HG03469 (cell line): ENCODE measurements around the gene CFD.
"Not testable (repeated sequence)": the region's sequence is repeated elsewhere in the genome, so short reads cannot be mapped to it uniquely, and the experiment has no call there.

Experiments used
- ATAC-seq: cut with Tn5 transposase; IDR thresholded peaks from one replicate; pipeline ENCODE4 v1.9.1; 2021; ENCODE audit warnings: mild to moderate bottlenecking, moderate library complexity, moderate number of reproducible peaks; ENCODE audit not compliant: unreplicated experiment

Gene CFD

DNA sequence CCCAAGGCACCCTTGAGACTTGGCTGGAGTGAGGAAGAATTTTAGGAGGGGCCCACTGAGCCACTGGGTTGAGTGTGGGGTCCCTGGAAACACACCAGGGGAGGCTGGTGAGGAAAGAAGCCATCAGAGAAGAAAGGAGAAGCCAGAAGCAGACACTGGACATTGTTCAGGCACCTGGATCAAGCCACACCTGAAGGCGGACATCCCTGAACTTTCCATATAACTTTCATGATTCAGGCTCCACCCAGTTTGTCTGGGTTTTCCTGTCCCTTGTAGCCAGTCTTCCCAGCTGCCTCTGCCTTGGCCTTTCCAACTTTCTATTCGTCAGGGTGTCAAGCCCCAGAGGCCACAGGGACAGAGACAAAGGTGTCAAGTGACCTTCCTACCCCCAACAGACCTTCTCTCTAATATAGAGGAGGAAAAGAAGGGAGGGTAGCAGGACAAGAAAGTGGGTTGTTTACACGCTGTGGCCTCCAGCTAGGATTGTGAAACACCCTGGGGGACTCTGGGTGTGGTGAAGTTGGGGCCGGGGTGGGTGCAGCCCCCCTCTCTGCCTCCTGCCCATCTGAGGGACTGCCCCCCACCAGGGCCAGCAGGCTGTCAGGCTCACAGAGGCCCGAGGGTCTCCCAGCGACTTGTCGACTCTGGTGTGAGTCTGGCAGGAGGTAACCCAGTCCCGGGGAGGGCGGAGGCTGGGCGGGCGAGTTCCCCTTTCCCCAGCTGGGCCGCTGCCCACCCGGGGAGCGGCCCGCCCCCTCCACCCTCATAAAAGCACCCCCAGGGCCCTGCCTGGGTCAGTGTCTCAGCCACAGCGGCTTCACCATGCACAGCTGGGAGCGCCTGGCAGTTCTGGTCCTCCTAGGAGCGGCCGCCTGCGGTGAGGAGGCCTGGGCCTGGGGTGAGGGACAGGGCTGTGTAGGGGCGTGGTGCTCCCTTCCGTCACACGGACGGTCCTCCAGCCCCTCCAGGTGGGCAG lies at the start of gene CFD:
CFD (plus strand) TSS at position 797 of the 976 bp plus-strand sequence; CDS start at position 823, 26 bp downstream.
- no peak for ATAC-seq

DNA sequence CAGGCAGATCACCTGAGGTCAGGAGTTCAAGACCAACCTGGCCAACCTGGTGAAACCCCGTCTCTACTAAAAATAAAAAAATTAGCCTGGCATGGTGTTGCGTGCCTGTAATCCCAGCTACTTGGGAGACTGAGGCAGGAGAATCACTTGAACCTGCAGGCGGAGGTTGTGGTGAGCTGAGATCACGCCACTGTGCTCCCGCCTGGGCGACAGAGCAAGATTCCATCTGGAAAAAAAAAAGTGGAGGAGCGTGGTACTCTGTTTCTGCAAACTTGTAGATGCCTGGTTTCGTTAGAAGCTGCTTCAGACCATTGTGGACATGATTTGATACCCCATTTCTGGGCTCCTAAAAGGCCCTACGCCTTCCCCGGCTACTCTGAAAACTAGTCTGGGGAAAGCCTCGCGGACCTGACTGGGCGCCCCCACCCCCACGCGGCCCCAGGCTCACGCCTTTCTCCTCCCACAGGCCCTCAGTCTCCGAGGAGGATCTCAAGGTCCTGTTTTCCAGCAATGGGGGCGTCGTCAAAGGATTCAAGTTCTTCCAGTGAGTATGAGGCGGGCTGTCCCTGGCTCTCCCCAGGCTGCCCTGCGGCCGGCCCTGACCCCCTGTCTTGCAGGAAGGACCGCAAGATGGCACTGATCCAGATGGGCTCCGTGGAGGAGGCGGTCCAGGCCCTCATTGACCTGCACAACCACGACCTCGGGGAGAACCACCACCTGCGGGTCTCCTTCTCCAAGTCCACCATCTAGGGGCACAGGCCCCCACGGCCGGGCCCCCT lies 49.2 kb upstream of the CFD start:
- no peak for ATAC-seq

DNA sequence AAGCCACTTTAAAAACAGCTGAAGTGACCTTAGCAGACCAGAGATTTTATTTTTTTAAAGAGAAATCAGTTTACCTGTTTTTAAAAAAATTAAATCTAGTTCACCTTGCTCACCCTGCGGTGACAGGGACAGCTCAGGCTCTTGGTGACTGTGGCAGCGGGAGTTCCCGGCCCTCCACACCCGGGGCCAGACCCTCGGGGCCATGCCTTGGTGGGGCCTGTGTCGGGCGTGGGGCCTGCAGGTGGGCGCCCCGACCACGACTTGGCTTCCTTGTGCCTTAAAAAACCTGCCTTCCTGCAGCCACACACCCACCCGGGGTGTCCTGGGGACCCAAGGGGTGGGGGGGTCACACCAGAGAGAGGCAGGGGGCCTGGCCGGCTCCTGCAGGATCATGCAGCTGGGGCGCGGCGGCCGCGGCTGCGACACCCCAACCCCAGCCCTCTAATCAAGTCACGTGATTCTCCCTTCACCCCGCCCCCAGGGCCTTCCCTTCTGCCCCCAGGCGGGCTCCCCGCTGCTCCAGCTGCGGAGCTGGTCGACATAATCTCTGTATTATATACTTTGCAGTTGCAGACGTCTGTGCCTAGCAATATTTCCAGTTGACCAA lies 48.5 kb upstream of the CFD start:
- ATAC-seq: no peak

DNA sequence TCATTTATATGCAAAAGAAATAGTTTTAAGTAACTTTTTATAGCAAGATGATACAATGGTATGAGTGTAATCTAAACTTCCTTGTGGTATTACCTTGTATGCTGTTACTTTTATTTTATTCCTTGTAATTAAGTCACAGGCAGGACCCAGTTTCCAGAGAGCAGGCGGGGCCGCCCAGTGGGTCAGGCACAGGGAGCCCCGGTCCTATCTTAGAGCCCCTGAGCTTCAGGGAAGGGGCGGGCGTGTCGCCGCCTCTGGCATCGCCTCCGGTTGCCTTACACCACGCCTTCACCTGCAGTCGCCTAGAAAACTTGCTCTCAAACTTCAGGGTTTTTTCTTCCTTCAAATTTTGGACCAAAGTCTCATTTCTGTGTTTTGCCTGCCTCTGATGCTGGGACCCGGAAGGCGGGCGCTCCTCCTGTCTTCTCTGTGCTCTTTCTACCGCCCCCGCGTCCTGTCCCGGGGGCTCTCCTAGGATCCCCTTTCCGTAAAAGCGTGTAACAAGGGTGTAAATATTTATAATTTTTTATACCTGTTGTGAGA lies 47.9 kb upstream of the CFD start:
- no peak for ATAC-seq

DNA sequence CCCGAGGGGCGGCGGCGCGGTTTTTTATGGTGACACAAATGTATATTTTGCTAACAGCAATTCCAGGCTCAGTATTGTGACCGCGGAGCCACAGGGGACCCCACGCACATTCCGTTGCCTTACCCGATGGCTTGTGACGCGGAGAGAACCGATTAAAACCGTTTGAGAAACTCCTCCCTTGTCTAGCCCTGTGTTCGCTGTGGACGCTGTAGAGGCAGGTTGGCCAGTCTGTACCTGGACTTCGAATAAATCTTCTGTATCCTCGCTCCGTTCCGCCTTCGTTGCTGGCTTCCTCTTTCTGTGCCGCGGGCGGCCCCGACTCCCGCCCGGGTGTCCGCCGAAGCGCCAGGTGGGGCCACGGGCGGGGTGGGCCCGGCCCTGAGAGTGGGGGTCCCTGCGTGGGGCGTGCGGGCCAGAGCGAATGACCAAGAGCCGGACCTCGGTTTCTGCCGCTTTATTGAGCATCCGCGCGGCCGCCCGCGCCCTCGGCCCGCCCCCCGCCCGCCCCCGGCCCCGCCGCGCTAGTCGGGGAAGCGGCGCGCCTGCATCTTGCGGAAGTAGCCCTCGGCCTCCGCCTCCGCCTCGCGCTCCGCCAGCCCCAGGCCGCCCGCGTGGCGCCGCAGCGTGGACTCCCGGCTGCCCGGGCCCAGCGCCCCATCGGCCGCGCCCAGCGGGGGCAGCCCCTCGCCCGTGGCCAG lies 47.3 kb upstream of the CFD start:
- ATAC-seq: no peak

DNA sequence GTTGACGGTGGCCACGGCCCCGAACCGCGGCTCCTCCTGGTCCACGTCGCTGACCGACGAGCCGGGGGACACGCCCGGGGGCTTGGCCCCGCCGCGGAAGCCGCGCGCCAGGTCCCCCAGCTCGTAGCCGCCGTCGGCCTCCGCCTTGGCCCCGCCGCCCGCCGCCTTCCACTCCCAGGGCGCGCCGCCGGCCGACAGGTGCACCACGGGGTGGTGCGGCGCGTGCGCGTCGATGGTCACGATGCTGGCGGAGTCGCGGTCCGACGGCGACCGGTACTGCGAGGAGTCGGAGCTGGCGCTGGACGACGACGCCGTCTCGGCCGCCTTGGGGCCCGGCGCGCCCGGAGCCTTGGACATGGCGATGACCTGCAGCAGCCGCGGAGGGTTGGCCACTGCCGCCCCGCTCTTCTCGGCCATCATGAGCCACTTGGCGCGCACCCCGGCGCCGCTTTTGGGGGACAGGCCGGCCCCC lies 46.7 kb upstream of the CFD start:
- no peak for ATAC-seq

GRCh38 chr19:813219-814151 lies 46.0 kb upstream of the CFD start:
- ATAC-seq: no peak

DNA sequence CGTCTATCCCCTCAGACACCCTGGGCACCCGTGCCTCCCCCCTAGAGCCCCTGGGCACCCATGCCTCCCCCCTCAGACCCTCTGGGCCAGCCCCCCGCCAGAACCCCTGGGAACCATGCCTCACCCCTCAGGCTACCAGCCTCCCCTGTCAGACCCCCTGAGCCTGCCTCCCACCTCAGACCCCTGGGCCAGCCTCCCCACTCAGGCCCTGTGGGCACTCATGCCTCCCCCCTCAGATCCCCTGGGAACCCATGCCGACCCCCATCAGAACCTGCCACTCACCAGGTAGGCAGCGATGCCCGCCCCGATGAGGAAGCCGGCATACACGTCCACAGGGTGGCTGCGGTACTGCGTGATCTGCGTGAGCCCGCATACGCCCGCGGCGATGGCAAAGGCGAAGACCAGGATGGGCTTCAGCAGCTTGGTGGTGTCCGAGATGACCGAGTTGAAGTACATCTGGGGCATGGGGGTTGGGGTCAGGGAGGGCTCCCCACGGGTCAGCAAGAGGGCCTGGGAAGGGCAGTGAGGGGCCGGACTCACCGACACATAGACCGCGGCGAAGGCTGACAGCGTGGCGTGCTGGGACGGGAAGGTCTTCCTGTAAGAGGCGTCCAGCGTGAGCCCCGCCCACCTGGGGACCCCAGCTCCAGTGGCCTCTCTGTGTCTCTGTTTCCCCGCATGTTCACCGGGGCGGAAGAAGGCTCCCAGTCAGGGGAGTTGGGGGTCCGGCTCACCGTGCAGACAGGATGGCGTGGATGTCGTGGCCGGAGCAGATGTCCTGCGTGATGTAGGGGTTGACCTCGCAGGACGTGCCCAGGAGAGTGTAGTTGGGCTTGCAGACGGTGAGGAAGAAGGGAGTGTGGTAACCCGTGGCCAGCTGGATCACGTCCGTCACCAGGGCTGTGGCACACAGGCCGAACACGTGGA lies 45.0 kb upstream of the CFD start:
- no peak for ATAC-seq

DNA sequence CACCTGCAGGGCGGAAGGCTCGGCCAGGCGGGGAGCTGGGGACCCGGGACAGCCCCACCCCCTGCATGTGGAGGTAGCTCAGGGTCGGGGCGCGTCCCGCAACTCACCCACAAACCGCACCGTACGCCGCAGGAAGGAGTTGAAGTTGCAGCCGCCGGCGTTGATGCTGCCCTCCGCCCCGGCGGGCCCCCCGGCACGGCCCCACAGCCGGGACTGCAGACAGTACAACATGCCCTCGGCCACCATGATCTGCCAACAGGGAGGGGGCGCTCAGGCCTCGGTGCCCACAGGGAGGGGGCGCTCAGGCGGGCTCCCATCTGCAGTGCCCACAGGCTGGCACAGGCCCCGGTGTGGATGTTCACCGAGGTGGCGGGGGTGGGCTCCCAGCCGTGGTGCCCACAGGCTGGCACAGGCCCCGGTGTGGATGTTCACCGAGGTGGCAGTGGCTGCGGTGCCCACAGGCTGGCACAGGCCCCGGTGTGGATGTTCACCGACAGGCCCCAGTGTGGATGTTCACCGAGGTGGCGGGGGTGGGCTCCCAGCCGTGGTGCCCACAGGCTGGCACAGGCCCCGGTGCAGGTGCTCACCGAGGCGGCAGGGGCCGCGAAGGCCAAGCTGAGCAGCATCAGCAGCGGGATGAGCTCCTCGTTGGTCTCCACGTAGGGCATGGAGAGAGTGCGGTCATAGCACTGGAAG lies 44.2 kb upstream of the CFD start:
- no peak for ATAC-seq

DNA sequence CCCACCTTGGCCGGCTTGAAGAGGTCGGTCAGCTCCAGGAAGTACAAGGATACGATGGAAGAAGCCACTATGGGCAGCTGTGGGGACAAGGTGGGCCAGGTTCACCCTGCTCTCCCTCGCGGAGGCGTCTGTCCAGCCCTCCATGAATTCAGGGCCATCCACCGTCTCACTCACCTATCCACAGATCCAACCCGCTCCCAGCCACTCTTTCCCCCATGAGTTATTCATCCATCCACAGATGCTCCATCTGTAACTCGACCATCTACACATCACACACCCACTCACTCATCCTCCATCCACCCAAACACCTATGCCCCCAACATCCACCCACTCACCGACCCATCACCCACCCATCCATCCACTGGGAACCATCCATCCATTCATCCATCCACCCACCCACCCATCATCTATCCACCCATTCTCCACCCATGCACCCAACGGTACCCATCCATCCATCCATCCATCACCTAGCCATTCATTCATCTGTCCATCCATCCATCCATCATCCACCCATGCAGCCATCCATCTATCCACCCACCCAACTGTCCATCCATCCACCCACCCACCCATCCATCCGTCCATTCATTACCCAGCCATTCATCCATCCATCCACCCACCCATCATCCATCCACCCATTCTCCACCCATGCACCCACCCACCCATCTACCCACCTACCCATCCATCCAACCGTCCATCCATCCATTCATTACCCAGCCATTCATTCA lies 43.5 kb upstream of the CFD start:
- ATAC-seq: no peak

DNA sequence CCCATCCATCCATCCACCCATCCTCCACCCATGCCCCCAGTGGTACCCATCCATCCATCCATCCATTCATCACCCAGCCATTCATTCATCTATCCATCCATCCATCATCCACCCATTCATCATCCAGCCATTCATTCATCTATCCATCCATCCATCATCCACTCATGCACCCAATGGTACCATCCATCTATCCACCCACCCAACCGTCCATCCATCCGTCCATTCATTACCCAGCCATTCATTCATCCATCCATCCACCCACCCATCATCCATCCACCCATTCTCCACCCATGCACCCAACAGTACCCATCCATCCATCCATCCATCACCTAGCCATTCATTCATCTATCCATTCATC lies 43.0 kb upstream of the CFD start:
- ATAC-seq: no peak

DNA sequence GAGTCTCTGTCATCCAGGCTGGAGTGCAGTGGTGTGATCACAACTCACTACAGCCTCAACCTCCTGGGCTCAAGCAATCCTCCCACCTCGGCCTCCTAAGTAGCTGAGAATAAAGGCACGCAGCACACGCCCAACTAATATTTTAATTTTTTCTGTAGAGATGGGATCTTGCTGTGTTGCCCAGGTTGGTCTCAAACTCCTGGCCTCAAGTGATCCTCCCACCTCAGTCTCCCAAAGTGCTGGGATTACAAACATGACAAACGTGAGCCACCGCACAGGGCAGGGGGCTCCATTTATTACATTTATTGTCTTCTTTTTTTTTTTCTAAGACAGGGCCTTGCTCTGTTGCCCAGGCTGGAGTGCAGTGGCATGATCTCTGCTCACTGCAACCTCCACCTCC lies 39.3 kb upstream of the CFD start:
- not testable (repeated sequence) for ATAC-seq

DNA sequence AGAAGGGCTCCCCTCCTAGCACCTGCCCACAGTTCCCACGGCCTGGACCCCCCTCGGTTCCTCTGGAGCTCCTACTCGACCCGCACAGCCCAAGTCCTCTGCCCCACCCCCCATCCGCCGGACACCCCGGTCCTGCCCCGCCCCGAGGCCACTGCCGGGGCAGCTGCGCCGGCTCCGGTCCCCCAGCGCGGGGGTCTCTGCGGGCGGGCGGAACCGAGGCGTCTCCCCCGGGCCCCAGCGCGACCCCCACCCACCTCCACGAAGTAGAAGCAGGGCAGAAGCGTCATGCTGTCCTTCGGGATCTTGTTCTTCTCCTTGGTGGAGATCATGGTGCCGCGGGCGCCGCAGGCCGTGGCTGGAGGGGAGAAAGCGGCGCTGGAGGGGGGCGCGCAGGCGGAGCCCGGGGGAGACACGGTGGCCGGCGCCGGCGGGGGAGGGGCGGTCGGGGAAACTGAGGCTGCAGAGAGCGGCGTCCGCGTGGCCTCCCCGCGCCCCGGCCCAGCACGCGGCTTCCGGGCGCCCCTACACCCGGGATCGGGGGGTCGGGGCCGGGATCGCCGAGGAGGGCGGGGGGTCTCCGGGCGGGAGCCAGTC lies 38.1 kb upstream of the CFD start:
- no peak for ATAC-seq

DNA sequence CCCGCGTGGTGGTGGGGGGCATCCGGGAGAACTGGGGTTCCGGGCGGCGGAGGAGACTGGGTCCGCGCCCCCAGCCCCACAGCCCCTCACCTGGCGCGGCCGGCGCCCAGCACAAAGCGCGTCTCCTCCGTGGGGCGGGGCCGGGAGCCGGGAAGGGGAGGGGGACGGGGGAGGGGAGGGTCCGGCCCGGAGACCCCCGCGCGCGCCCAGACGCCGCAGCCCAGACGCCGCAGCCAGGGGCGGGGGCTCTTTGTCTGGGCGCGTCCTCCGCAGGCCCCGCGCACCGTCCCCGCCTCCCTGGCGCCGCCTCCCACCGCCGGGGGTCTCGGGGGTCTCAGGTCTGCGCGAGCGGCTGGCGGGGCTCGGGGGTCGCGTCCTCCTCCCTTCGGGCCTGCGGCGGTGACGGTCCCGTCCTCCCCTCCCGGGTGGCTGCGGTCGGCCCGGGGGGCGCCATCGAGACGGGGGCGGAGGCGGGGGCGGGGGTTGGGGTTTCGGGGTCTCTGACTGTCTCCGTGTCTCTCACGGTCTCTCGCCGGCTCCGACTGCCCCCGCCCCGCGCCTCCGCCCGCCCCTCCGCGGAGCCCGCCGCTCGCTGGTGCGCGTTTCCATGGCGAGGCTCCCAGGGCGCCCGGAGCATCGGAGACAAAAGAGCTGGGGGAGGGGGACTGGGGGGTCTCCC lies 37.5 kb upstream of the CFD start, which contains the start of gene PLPPR3:
PLPPR3 (minus strand) TSS at position 131 of the 679 bp plus-strand sequence. CDS start 396 bp downstream, outside the sequence.
- ATAC-seq: no peak

DNA sequence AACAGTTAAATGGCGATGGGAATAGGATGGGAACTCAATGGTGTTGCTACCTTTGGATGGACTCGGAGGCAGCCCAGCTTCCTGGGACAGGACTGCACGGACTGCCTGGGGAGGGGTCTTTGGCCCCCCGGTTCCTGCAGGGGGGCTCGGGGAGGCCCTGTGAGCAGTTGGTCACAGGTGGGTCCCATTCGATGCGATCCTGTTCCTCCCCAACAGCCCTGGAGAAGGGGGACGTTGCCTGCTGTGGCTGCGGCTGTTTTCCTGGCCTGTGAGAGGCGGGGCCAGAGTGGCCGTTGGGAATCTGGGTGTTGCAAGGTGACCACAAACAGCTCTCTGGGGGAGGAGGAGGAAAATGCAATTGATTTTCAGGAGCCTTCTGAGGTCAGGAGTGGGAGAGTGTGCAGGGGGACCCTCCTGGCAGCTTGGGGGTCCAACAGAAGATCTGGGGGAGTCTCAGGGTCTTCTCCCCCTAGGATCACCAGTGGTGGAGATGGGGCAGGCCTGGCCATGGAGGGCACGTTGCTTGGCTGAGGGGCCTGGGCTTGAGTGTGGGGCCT lies 35.8 kb upstream of the CFD start:
- no peak for ATAC-seq

- no peak for ATAC-seq
Measured at GRCh38 chr19:824885-825284, 34.6 kb upstream of the CFD start.
